ENCODE data around the gene MZB1. TPM values are rescaled to one million over a fixed set of nuclear protein-coding genes. Genes with fewer than 3 reads are reported as not detected.

MZB1 gene
- total RNA-seq, 1 donor from 2014 or later = 7.8 TPM

GRCh38 chr5:139344177-139344576, 45.5 kb downstream of the MZB1 start:
- no peak for TF ChIP-seq CTCF (IDR thresholded peaks at IDR 0.05)
- H3K9me3 ChIP-seq = no peaks in the 10 kb centered on the region
- H3K4me1 ChIP-seq = peaks cover 41% of the 10 kb centered on the region
- intact Hi-C loops (cut with DNase I) = no loop called here
- ATAC-seq = no peak
- peaks cover 13% of the 10 kb centered on the region for H3K36me3 ChIP-seq
- no peak for DNase-seq
- no peaks in the 10 kb centered on the region for H3K27me3 ChIP-seq (ENCODE audit: low read depth)
- no peak overlapping the region for H3K27ac ChIP-seq
- peak overlapping the region; percentile 83 for H3K4me3 ChIP-seq

GRCh38 chr5:139343476-139343875, 46.2 kb downstream of the MZB1 start:
- Histone ChIP-seq H3K4me1 (peaks cover 41% of the 10 kb centered on the region), H3K27ac (no peak overlapping the region), H3K4me3 (peak overlapping the region; percentile 83), H3K9me3 (no peaks in the 10 kb centered on the region), H3K27me3 (ENCODE audit: low read depth) (no peaks in the 10 kb centered on the region), H3K36me3 (peaks cover 12% of the 10 kb centered on the region)
- TF ChIP-seq CTCF (IDR thresholded peaks at IDR 0.05) = no peak
- ATAC-seq (no peak), DNase-seq (no peak)
- intact Hi-C loops (cut with DNase I) = no loop called here

- Histone ChIP-seq H3K4me3 (peak overlapping the region; percentile 83), H3K9me3 (no peaks in the 10 kb centered on the region), H3K27me3 (ENCODE audit: low read depth) (no peaks in the 10 kb centered on the region), H3K4me1 (peaks cover 41% of the 10 kb centered on the region), H3K36me3 (peaks cover 7% of the 10 kb centered on the region), H3K27ac (peak overlapping the region; percentile 96)
- intact Hi-C loops (cut with DNase I) = no loop called here
- ATAC-seq (no peak), DNase-seq (no peak)
- TF ChIP-seq CTCF (IDR thresholded peaks at IDR 0.05) = no peak
These were observed 47.3 kb downstream of the MZB1 start for GRCh38 chr5:139342423-139342723.

- no peaks in the 10 kb centered on the region for H3K9me3 ChIP-seq
- intact Hi-C loops (cut with DNase I) = no loop called here
- TF ChIP-seq CTCF (IDR thresholded peaks at IDR 0.05) = peak; percentile 71
These were observed 47.9 kb downstream of the MZB1 start, which contains the start of gene PAIP2 for GRCh38 chr5:139341689-139342422. PAIP2 (plus strand) TSS chr5:139341854; CDS start chr5:139363785, 21,931 bp downstream.

GRCh38 chr5:139341187-139341688, 48.5 kb downstream of the MZB1 start:
- no peak for TF ChIP-seq CTCF (IDR thresholded peaks at IDR 0.05)
- Histone ChIP-seq H3K36me3 (peaks cover 7% of the 10 kb centered on the region), H3K27ac (peak overlapping the region; percentile 96), H3K4me3 (peak overlapping the region; percentile 83), H3K4me1 (peaks cover 34% of the 10 kb centered on the region), H3K27me3 (ENCODE audit: low read depth) (no peaks in the 10 kb centered on the region), H3K9me3 (no peaks in the 10 kb centered on the region)
- ATAC-seq (no peak), DNase-seq (no peak)
- intact Hi-C loops (cut with DNase I) = no loop called here

More at GRCh38 chr5:139341689-139342422, 47.9 kb downstream of the MZB1 start, which contains the start of gene PAIP2:
- peak; percentile 98 to 99 for ATAC-seq
- H3K4me1 ChIP-seq = peaks cover 40% of the 10 kb centered on the region
- peaks cover 7% of the 10 kb centered on the region for H3K36me3 ChIP-seq
- H3K27ac ChIP-seq = peak within 1 kb of the TSS; percentile 96
- peak within 1 kb of the TSS; percentile 83 for H3K4me3 ChIP-seq
- peak; percentile 99 for DNase-seq
- no peaks in the 10 kb centered on the region for H3K27me3 ChIP-seq (ENCODE audit: low read depth)
